ENCODE data around the gene TAF12. TPM values are rescaled to one million over a fixed set of nuclear protein-coding genes. Genes with fewer than 3 reads are reported as not detected.

The TAF12 gene
- total RNA-seq, 1 donor from 2014 or later: 17.1 TPM

DNA sequence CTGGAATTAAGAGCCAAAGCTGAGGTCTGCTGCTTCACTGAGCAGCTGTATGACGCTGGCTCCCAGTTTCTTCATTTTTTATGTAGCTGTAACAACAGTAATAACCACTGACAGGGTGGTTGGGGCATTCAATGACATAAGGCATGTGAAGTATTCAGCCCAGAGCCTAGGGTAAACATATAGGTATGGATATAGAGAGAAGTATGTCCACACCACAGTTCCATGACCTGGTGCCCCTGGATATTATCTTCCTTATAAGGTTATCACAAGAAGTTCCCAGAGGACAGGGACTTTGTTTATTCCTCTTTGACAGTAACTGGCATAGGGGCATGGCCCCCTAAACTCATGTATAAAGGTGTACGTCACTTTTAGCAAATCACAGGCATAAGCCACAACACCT lies 36.1 kb downstream of the TAF12 start:
- ChIA-PET CTCF (no interaction called here), POLR2A (interaction anchor here (0.7 kb wide), 1 partner anchor 270 kb away, joined by 4 read pairs; no protein-coding TSS in a partner anchor)
- Mint-ChIP-seq H3K9me3 (no peaks in the 10 kb centered on the region), H3K27ac (no peak overlapping the region), H3K36me3 (ENCODE audit: low read depth) (peaks cover 59% of the 10 kb centered on the region), H3K4me1 (no peaks in the 10 kb centered on the region), H3K27me3 (no peaks in the 10 kb centered on the region), H3K4me3 (no peak overlapping the region)
- intact Hi-C loops (cut with micrococcal nuclease): no loop called here
- no peak for DNase-seq
- ATAC-seq (ENCODE audit: low read depth): no peak
- TF ChIP-seq, protein P1, sequence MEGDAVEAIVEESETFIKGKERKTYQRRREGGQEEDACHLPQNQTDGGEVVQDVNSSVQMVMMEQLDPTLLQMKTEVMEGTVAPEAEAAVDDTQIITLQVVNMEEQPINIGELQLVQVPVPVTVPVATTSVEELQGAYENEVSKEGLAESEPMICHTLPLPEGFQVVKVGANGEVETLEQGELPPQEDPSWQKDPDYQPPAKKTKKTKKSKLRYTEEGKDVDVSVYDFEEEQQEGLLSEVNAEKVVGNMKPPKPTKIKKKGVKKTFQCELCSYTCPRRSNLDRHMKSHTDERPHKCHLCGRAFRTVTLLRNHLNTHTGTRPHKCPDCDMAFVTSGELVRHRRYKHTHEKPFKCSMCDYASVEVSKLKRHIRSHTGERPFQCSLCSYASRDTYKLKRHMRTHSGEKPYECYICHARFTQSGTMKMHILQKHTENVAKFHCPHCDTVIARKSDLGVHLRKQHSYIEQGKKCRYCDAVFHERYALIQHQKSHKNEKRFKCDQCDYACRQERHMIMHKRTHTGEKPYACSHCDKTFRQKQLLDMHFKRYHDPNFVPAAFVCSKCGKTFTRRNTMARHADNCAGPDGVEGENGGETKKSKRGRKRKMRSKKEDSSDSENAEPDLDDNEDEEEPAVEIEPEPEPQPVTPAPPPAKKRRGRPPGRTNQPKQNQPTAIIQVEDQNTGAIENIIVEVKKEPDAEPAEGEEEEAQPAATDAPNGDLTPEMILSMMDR (IDR thresholded peaks at IDR 0.05): no peak

DNA sequence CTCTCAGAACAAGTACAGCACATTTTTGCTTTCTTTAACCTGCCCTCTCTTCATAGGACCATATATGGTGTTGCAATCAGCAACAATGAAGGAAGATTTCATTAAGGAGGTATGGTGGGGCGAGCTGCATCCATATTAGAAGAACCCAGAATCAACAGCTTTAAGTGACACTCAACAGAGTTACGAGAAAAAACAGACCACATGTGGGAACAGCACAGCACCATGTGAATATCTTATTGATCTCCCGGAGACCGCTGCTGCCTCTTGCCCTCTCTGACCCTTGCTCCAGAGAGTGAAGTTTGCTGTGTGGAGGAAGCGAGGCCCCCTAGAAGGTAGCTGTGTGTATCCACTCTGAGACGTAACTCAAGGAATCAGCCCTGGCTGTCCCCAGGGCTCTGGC lies 37.9 kb downstream of the TAF12 start:
- no peaks in the 10 kb centered on the region for H3K27me3 Mint-ChIP-seq
- no peak for ATAC-seq (ENCODE audit: low read depth)
- TF ChIP-seq, protein P1 (IDR thresholded peaks at IDR 0.05): no peak
- H3K4me1 Mint-ChIP-seq: no peaks in the 10 kb centered on the region
- DNase-seq: no peak
- POLR2A ChIA-PET: interaction anchor here (0.6 to 4.6 kb wide), 2 partner anchors 24 to 356 kb away, joined by 3 to 38 read pairs; no protein-coding TSS in a partner anchor
- peaks cover 51% of the 10 kb centered on the region for H3K36me3 Mint-ChIP-seq (ENCODE audit: low read depth)
- H3K4me3 Mint-ChIP-seq: no peak overlapping the region
- no peak overlapping the region for H3K27ac Mint-ChIP-seq
- CTCF ChIA-PET: interaction anchor here (1.4 kb wide), 2 partner anchors 245 to 251 kb away, joined by 3 to 6 read pairs; no protein-coding TSS in a partner anchor
- no peaks in the 10 kb centered on the region for H3K9me3 Mint-ChIP-seq
- intact Hi-C loops (cut with micrococcal nuclease): loop anchor here (5.0 kb wide), 1 partner anchor 358 kb away; no protein-coding TSS in a partner anchor

DNA sequence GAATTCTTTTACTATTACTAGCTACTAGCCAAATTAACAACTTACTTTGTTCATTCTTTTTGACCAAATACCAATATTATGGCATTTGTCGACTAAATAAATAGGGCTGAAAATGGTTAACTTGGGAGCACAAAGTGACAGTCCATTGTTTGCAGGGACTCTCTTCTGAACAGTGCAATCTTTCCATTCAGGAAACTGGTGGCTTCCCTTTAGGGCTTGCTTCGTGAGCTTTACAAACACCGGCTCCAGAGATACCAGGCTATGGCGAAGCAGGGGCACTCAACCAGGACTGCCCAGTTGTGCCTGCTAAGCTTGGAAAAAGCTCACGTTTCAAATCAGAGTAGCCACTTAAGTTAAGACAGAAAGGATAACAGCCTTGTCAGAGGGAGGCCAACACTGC lies 38.5 kb downstream of the TAF12 start:
- CTCF ChIA-PET: interaction anchor here (0.9 to 2.5 kb wide), 7 partner anchors 11 to 356 kb away, joined by 3 to 11 read pairs (median 6); no protein-coding TSS in a partner anchor
- H3K9me3 Mint-ChIP-seq: no peaks in the 10 kb centered on the region
- H3K36me3 Mint-ChIP-seq (ENCODE audit: low read depth): peaks cover 47% of the 10 kb centered on the region
- DNase-seq (no peak), ATAC-seq (ENCODE audit: low read depth) (no peak)
- H3K27me3 Mint-ChIP-seq: no peaks in the 10 kb centered on the region
- intact Hi-C loops (cut with micrococcal nuclease): loop anchor here (5.0 kb wide), 1 partner anchor 357 kb away; no protein-coding TSS in a partner anchor
- H3K27ac Mint-ChIP-seq: no peak overlapping the region
- TF ChIP-seq, protein P1 (IDR thresholded peaks at IDR 0.05): no peak
- H3K4me3 Mint-ChIP-seq: no peak overlapping the region
- no peaks in the 10 kb centered on the region for H3K4me1 Mint-ChIP-seq
- POLR2A ChIA-PET: interaction anchor here (0.6 to 4.6 kb wide), 2 partner anchors 23 to 355 kb away, joined by 3 to 38 read pairs; no protein-coding TSS in a partner anchor

DNA sequence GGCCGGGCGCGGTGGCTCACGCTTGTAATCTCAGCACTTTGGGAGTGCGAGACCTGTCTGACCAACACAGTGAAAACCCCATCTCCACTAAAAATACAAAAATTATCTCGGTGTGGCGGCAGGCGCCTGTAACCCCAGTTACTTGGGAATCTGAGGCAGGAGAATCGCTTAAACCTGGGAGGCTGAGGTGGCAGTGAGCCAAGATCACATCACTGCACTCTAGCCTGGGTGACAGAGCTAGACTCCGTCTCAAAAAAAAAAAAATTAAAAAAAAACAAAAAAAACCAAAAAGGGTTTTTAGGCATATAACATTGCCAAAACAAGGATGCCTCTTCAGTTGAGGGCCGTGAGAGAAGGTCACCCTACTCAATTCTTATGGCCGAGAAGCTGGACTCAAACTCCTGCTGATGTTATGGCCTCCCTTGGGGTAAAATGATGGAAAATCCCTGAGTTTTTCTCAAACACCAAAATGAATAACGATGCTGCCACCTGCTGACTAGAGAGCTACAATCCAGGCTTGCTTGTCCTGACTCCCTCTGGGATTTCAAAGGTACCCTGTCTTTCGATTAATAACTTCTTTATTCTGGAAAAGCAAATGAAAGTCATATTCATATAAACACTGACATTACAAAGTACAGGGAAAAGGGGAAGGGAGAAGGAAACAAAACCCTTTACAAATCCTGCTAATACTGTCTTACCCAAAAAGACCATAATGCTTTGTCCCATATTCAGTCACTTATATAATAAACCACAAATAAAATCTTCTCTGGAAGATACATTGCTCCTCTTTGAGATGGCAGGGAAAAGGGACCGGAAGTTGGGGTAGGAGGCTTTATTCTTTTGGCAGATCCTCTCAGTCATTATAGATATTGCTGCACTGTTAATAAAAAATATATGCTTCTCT lies 40.1 kb downstream of the TAF12 start:
- TF ChIP-seq, protein P1 (IDR thresholded peaks at IDR 0.05): peak; percentile 53
- Mint-ChIP-seq H3K36me3 (ENCODE audit: low read depth) (peaks cover 43% of the 10 kb centered on the region), H3K4me1 (no peaks in the 10 kb centered on the region), H3K27ac (no peak overlapping the region), H3K4me3 (no peak overlapping the region), H3K9me3 (no peaks in the 10 kb centered on the region), H3K27me3 (no peaks in the 10 kb centered on the region)
- ATAC-seq (ENCODE audit: low read depth) (peak; percentile 42), DNase-seq (no peak)
- ChIA-PET CTCF (interaction anchor here (0.6 to 2.5 kb wide), 12 partner anchors 18 to 354 kb away, joined by 3 to 11 read pairs (median 6); no protein-coding TSS in a partner anchor), POLR2A (interaction anchor here (0.6 to 4.6 kb wide), 12 partner anchors 22 to 1692 kb away, joined by 3 to 38 read pairs (median 4); partner anchors contain the start of genes RCC1 and TRNAU1AP)
- intact Hi-C loops (cut with micrococcal nuclease): loop anchor here (1.0 to 5.0 kb wide), 4 partner anchors 84 to 355 kb away; no protein-coding TSS in a partner anchor

Data from activated B cell treated with CpG ODN at 0.5 μM for 24 hours (primary cell).